ENCODE results near the gene TSC1. TPM values are rescaled to one million over a fixed set of nuclear protein-coding genes. Genes with fewer than 3 reads are reported as not detected.

TSC1 gene
- total RNA-seq, 1 donor from 2014 or later = 31.7 TPM

DNA sequence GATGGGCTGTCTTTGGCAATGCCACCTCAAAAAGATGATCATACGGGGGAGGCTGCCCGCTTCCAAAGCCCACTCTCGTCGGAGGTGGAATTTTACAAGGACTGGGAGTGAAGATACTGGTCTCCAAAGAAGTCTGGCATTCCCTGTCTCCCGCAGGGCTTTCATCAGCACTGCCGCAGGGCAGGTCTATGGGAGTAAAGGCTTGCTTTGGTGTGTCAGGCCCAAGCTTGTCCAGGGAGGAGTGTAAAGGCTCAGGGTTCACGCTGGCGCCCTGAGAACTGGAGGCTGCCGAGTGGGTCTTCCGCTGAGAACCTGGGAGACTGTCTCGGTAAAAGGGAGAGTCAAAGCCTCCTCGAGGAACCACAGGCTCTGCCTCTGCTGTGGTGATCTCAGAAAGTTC lies 38.7 kb downstream of the TSC1 start:
- Histone ChIP-seq H3K27me3 (ENCODE audit: control insufficient read depth, insufficient read depth, low read length) (no peaks in the 10 kb centered on the region), H3K4me3 (ENCODE audit: low read depth, low read length) (no peak overlapping the region), H3K36me3 (ENCODE audit: control insufficient read depth, insufficient read depth, low read length) (peaks cover 1% of the 10 kb centered on the region)
- no peak for TF ChIP-seq CTCF (IDR thresholded peaks at IDR 0.05; ENCODE audit: insufficient read depth, low read length, poor library complexity, severe bottlenecking)
- DNase-seq (ENCODE audit: low read depth) = no peak

- DNase-seq (ENCODE audit: low read depth) = no peak
- TF ChIP-seq CTCF (IDR thresholded peaks at IDR 0.05; ENCODE audit: insufficient read depth, low read length, poor library complexity, severe bottlenecking) = no peak
- Histone ChIP-seq H3K36me3 (ENCODE audit: control insufficient read depth, insufficient read depth, low read length) (peaks cover 4% of the 10 kb centered on the region), H3K27me3 (ENCODE audit: control insufficient read depth, insufficient read depth, low read length) (no peaks in the 10 kb centered on the region), H3K4me3 (ENCODE audit: low read depth, low read length) (no peak overlapping the region)
These were observed 40.6 kb downstream of the TSC1 start for GRCh38 chr9:132903574-132904492.

GRCh38 chr9:132901858-132902831 lies 42.3 kb downstream of the TSC1 start:
- H3K36me3 ChIP-seq (ENCODE audit: control insufficient read depth, insufficient read depth, low read length) = peaks cover 4% of the 10 kb centered on the region
- H3K27me3 ChIP-seq (ENCODE audit: control insufficient read depth, insufficient read depth, low read length) = no peaks in the 10 kb centered on the region
- DNase-seq (ENCODE audit: low read depth) = peak; percentile 38
- no peak overlapping the region for H3K4me3 ChIP-seq (ENCODE audit: low read depth, low read length)
- TF ChIP-seq CTCF (IDR thresholded peaks at IDR 0.05; ENCODE audit: insufficient read depth, low read length, poor library complexity, severe bottlenecking) = peak; percentile 87

DNA sequence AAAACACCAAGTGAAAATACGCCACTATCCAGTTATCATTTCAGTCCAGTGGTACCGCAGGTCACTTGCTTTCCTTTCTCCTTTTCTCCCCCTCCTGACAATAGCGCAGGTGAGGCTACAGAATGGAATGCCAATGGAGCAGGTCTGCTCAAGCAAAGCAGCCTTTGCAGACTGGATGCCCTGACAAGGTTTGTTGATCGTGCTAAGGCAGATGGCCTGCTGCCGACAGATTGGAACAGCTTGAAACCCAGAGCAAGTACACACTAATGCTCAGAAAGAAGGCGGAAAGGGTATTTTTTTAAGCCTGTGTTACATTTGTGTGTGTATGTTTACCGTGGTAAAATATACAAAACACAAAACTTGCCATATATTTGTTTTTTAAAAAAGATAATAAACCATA lies 46.4 kb downstream of the TSC1 start:
- peaks cover 7% of the 10 kb centered on the region for H3K36me3 ChIP-seq (ENCODE audit: control insufficient read depth, insufficient read depth, low read length)
- TF ChIP-seq CTCF (IDR thresholded peaks at IDR 0.05; ENCODE audit: insufficient read depth, low read length, poor library complexity, severe bottlenecking) = no peak
- H3K4me3 ChIP-seq (ENCODE audit: low read depth, low read length) = no peak overlapping the region
- DNase-seq (ENCODE audit: low read depth) = no peak
- no peaks in the 10 kb centered on the region for H3K27me3 ChIP-seq (ENCODE audit: control insufficient read depth, insufficient read depth, low read length)

GRCh38 chr9:132896906-132897305 lies 47.5 kb downstream of the TSC1 start:
- no peak for DNase-seq (ENCODE audit: low read depth)
- no peak for TF ChIP-seq CTCF (IDR thresholded peaks at IDR 0.05; ENCODE audit: insufficient read depth, low read length, poor library complexity, severe bottlenecking)
- peaks cover 7% of the 10 kb centered on the region for H3K36me3 ChIP-seq (ENCODE audit: control insufficient read depth, insufficient read depth, low read length)

More at GRCh38 chr9:132896906-132897305, 47.5 kb downstream of the TSC1 start:
- Histone ChIP-seq H3K4me3 (ENCODE audit: low read depth, low read length) (no peak overlapping the region), H3K27me3 (ENCODE audit: control insufficient read depth, insufficient read depth, low read length) (no peaks in the 10 kb centered on the region)

Measured in kidney epithelial cell (primary cell).